Endothelial cell of umbilical vein (primary cell): ENCODE data around the gene OXNAD1.

Source experiments
- POLR2AphosphoS5 ChIP-seq: IDR thresholded peaks from 2 replicates; pipeline ENCODE4 v1.6.1; 2012; ENCODE audit warnings: low read depth, mild to moderate bottlenecking, control low read depth, low read length, moderate library complexity; ENCODE audit not compliant: insufficient read depth
- TF ChIP-seq, protein P1 (sequence below), 2 donors: IDR thresholded peaks; 1 replicate in 1 of 2; 2 replicates in 1 of 2; pipeline ENCODE4 v1.5.1; 2011; ENCODE audit warnings: low read length in 2 of 2, mild to moderate bottlenecking in 2 of 2, moderate library complexity in 2 of 2, control low read depth in 1 of 2, inconsistent platforms in 1 of 2, low read depth in 1 of 2; ENCODE audit not compliant: insufficient read depth in 1 of 2; ENCODE audit errors: extremely low read depth in 1 of 2

DNA sequence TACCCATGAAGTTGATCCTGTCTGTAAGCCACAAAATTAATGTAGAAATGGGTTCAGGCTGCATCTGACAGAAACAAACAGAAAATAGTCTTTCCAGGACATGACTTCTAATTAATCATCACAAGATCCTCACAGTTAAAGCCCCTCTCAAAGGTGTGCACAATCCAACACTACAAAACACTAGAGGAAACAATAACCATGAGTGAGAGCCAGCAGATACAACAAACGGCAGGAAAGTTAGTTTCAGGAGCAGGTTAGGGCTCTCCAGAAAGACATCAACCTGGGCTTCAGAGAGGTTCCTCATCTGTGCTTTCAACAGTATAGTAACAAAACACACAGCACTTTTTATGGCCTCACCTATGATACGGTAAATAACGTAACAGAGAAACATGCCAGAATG lies 43.0 kb upstream of the OXNAD1 start:
- no peak for TF ChIP-seq POLR2AphosphoS5
- TF ChIP-seq, protein P1, sequence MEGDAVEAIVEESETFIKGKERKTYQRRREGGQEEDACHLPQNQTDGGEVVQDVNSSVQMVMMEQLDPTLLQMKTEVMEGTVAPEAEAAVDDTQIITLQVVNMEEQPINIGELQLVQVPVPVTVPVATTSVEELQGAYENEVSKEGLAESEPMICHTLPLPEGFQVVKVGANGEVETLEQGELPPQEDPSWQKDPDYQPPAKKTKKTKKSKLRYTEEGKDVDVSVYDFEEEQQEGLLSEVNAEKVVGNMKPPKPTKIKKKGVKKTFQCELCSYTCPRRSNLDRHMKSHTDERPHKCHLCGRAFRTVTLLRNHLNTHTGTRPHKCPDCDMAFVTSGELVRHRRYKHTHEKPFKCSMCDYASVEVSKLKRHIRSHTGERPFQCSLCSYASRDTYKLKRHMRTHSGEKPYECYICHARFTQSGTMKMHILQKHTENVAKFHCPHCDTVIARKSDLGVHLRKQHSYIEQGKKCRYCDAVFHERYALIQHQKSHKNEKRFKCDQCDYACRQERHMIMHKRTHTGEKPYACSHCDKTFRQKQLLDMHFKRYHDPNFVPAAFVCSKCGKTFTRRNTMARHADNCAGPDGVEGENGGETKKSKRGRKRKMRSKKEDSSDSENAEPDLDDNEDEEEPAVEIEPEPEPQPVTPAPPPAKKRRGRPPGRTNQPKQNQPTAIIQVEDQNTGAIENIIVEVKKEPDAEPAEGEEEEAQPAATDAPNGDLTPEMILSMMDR (IDR thresholded peaks at IDR 0.05; ENCODE audit: extremely low read depth in 1 of 2, insufficient read depth in 1 of 2, low read depth in 1 of 2, low read length in 2 of 2), result no peak
